Psoas muscle (tissue), 8 donors: ENCODE results near the gene FAT1. TPM values are rescaled to one million over a fixed set of nuclear protein-coding genes. Genes with fewer than 3 reads are reported as not detected.

Source experiments
- ATAC-seq, 4 donors: fragments of 200-7000 bp; cut with Tn5 transposase; one replicate each; pipeline ENCODE4 v1.9.1; 2020; ENCODE audit warnings: moderate library complexity in 3 of 4, mild to moderate bottlenecking in 2 of 4
- DNase-seq, 2 donors: peaks; one replicate each; pipeline ENCODE4 v3.0.0-alpha.2; 2020
- H3K27ac ChIP-seq: fragments of 200-600 bp; one replicate; pipeline ENCODE4 v1.8.0; 2022
- H3K27me3 ChIP-seq, 3 donors: fragments of 200-600 bp in 1 of 3; one replicate each; pipeline versions ENCODE4 v1.6.1 to v1.8.0; 2013 to 2022; ENCODE audit warnings: low read length in 2 of 3, mild to moderate bottlenecking in 2 of 3, moderate library complexity in 1 of 3; ENCODE audit not compliant: insufficient read depth in 3 of 3
- H3K36me3 ChIP-seq, 2 donors: fragments of 200-600 bp in 1 of 2; one replicate each; pipeline versions ENCODE4 v1.6.1 to v1.8.0; 2013 to 2022; ENCODE audit warnings: low read depth in 1 of 2, mild to moderate bottlenecking in 1 of 2, moderate library complexity in 1 of 2; ENCODE audit not compliant: insufficient read depth in 1 of 2
- H3K4me1 ChIP-seq: fragments of 200-600 bp; one replicate; pipeline ENCODE4 v1.8.0; 2022
- H3K4me3 ChIP-seq: fragments of 200-600 bp; one replicate; pipeline ENCODE4 v1.8.0; 2022; ENCODE audit warnings: mild to moderate bottlenecking
- H3K9me3 ChIP-seq: fragments of 200-600 bp; one replicate; pipeline ENCODE4 v1.8.0; 2022
- WGBS, 3 donors: extraction: QIAGEN DNeasy Blood & Tissue Kit; methylation state at CpG; one replicate each; pipeline versions ENCODE4 v1.1.6 to v1.1.7; 2013; 5-methylcytosine and 5-hydroxymethylcytosine counted together
- intact Hi-C, 2 donors: fragments of 100-400 bp; cut with DNase I; formaldehyde crosslinking; loops; one replicate each; pipeline versions ENCODE4 v1.11.0 to v1.14.2; 2022
- polyA plus RNA-seq, 3 donors: library from polyadenylated mRNA; stranded (reverse); fragments of 200-250 nt; gene quantifications; one replicate each; pipeline ENCODE4 v1.2.3, GENCODE V29; 2013
- total RNA-seq, 4 donors: library from RNA; stranded (reverse); fragmentation: NEBNext Ultra II Directional in 2 of 4; extraction: Animal tissue kit (Norgen Biotek cat#: 25700) in 2 of 4; gene quantifications; one replicate each; pipeline versions ENCODE4 v1.2.1 to v1.2.4, GENCODE V29; 2021 to 2023
- TF ChIP-seq, protein P1 (sequence below): fragments of 200-600 bp; IDR thresholded peaks from one replicate; pipeline ENCODE4 v1.8.0; 2022; ENCODE audit warnings: antibody characterized with exemption
- donor health status: healthy with polysubstance abuse.
- donor health status: DM: no; HTN: no; CAD: no; lungs with moderate emphysema.
- donor health status: Bipolar disorder and iron deficiency.
- donor health status: healthy.
- donor health status: DM: yes; HTN: yes; CAD: no.
- donor health status: DM: no; HTN: no; CAD: no.
- donor health status: DM: no; HTN: no; CAD: no.
- donor health status: DM: yes; HTN: yes; CAD: no.

Gene FAT1
- total and polyA plus RNA-seq, 7 donors, result 1.8 to 11.5 (median 4.0) TPM

DNA sequence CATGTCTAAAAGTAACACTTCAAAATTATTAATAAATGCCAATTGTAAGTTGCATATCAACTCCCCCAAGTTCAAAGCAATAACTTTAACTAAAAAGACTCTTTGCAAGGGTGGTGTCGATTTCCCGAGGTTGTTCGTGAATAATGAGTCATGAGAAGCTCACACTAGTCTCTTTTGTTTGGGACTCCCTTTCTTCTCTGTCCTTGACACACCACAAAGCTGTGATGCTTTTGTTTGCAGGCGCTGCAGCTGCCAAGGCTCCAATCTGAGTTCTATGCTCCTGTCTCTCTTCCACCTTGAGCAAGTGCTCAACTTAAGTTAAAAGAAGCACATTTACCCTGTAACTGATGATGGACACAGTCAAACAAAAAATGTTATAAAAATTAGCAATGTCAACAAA is 65.9 kb downstream of the FAT1 start:
- no peaks in the 10 kb centered on the region for H3K4me1 ChIP-seq
- TF ChIP-seq, protein P1, sequence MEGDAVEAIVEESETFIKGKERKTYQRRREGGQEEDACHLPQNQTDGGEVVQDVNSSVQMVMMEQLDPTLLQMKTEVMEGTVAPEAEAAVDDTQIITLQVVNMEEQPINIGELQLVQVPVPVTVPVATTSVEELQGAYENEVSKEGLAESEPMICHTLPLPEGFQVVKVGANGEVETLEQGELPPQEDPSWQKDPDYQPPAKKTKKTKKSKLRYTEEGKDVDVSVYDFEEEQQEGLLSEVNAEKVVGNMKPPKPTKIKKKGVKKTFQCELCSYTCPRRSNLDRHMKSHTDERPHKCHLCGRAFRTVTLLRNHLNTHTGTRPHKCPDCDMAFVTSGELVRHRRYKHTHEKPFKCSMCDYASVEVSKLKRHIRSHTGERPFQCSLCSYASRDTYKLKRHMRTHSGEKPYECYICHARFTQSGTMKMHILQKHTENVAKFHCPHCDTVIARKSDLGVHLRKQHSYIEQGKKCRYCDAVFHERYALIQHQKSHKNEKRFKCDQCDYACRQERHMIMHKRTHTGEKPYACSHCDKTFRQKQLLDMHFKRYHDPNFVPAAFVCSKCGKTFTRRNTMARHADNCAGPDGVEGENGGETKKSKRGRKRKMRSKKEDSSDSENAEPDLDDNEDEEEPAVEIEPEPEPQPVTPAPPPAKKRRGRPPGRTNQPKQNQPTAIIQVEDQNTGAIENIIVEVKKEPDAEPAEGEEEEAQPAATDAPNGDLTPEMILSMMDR, result no peak
- H3K27ac ChIP-seq, result no peak overlapping the region
- no peak for ATAC-seq
- WGBS, 3 donors, result 60 to 75% (median 71%) methylated on average over 4 of the region's 4 CpGs
- no peaks in the 10 kb centered on the region for H3K9me3 ChIP-seq
- DNase-seq, result no peak
- H3K4me3 ChIP-seq, result no peak overlapping the region
- intact Hi-C loops, result no loop called here
- H3K36me3 ChIP-seq, result no peaks in the 10 kb centered on the region
- H3K27me3 ChIP-seq, result peaks cover 0 to 2% (median 0%) of the 10 kb centered on the region in 3 donors

DNA sequence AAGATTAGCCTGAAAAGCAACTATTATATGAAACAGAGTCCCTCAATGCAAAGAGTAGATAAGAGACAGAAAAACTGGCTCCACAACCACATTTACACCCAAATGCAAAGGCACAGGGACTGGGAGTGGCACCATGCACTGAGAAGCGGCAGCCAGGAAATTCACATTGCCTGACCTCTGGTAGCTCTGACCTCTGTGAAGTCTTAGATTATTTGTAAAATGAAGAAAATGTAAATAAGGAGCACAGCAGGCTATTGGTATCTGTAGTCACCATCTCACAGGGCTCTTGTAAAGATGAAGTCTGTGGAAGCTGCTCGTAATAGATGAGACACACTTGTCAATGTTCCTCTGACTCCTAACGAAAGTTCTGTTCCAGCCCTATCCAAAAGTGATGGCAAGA is 69.7 kb downstream of the FAT1 start:
- Histone ChIP-seq H3K27ac (no peak overlapping the region), H3K4me3 (no peak overlapping the region), H3K27me3 (peaks cover 0 to 2% (median 0%) of the 10 kb centered on the region in 3 donors), H3K36me3 (no peaks in the 10 kb centered on the region), H3K4me1 (no peaks in the 10 kb centered on the region), H3K9me3 (no peaks in the 10 kb centered on the region)
- DNase-seq, result no peak
- 83 to 93% (median 87%) methylated on average over 3 of the region's 3 CpGs for WGBS, 3 donors
- intact Hi-C loops, result no loop called here
- ATAC-seq, result no peak
- TF ChIP-seq, protein P1, result no peak

DNA sequence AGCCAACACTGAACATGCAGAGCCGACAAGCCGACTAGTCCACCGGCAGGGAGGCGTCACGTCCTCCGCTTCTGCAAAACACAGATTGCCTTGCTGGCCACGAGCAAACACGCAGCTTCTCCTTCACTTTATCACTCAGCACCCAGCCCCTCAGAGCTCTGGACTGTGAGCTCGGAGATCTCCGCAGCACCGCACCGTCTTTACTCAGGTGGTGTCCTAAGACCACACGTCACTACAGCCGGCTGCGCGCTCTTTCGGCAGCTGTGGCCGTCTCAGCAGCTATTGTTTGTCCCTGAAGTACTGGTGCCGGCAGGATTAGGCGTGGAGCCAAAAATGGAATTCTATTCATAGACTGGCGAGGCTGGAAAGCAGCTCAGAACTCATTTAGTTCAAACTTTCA is 72.0 kb downstream of the FAT1 start:
- peaks cover 0 to 2% (median 0%) of the 10 kb centered on the region in 3 donors for H3K27me3 ChIP-seq
- H3K36me3 ChIP-seq, result no peaks in the 10 kb centered on the region
- no peaks in the 10 kb centered on the region for H3K9me3 ChIP-seq
- DNase-seq (peak; percentile 24 to 44), ATAC-seq (peak; percentile 73 to 79 (median 78))
- intact Hi-C loops, result no loop called here
- no peaks in the 10 kb centered on the region for H3K4me1 ChIP-seq
- H3K4me3 ChIP-seq, result peak overlapping the region; percentile 56
- 13 to 24% (median 14%) methylated on average over 21 of the region's 21 CpGs for WGBS, 3 donors
- TF ChIP-seq, protein P1, result no peak
- H3K27ac ChIP-seq, result no peak overlapping the region

DNA sequence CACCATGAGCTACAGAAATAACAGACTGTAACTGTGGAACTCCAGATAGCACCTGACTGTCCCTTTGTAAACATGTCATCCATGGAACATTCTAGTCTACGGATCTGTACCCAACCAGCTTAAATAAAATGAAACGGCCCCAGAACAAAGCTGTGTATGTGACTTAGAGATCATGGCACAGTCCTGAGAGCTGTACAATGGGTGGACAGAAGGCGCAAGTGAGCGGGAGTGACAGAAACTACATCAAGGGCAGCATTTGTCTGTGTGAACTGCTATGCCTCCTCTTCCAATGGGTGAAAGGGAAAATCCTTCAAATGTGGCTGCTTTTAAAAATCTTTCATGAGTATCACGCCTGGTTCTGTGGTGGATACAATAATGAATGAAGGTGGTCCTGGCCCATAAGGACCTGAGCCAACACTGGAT is 72.5 kb downstream of the FAT1 start:
- Histone ChIP-seq H3K27ac (no peak overlapping the region), H3K4me3 (peak overlapping the region; percentile 56), H3K9me3 (no peaks in the 10 kb centered on the region), H3K36me3 (no peaks in the 10 kb centered on the region), H3K4me1 (no peaks in the 10 kb centered on the region), H3K27me3 (peaks cover 0 to 2% (median 0%) of the 10 kb centered on the region in 3 donors)
- WGBS, 3 donors, result 88 to 90% (median 90%) methylated on average over 5 of the region's 5 CpGs
- ATAC-seq (no peak), DNase-seq (no peak)
- TF ChIP-seq, protein P1, result no peak
- intact Hi-C loops, result no loop called here
